ENCODE measurements around the gene AGAP2. TPM values are rescaled to one million over a fixed set of nuclear protein-coding genes. Genes with fewer than 3 reads are reported as not detected.

Gene AGAP2
- total and polyA plus RNA-seq, 2 of the 8 experiments (the other 6 are each of a cell fraction or from before 2014, with no cell fraction given): 1.5 TPM

DNA sequence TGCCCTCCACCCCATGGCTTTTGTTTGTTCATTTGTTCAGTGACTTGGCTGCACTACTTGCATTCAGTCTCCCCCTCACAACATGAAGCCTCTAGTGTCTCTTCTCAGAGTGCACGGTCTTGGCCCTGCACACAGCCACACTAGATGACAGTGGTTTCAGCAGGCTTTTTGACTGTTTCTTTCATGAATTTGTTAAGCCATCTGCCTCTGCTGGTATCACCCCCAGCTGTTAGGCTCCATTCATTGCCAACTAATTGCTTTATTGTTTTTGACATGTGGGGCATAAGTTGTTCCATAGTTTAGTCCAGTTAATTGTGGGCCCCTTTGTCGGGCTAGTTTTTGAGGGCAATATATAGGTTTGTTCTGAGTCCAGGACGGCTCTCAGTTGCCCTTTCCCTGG is 25.8 kb downstream of the AGAP2 start:
- Histone ChIP-seq H3K4me3 (ENCODE audit: extremely low read depth in 1 of 4, insufficient read depth in 2 of 4, low read depth in 3 of 4, low read length in 4 of 4) (no peak overlapping the region), H3K27ac (ENCODE audit: low read depth, low read length) (no peak overlapping the region), H3K4me2 (ENCODE audit: insufficient read depth in 1 of 2, low read depth in 2 of 2, low read length in 2 of 2) (no peak overlapping the region), H4K8ac (ENCODE audit: extremely low read depth, insufficient read depth, low read length) (no peak overlapping the region), H3K23ac (ENCODE audit: insufficient read length) (no peak overlapping the region), H3K18ac (ENCODE audit: extremely low read depth, low read length) (no peak overlapping the region), H3K14ac (ENCODE audit: insufficient read length) (no peak overlapping the region), H2AK5ac (ENCODE audit: low read depth, low read length) (no peak overlapping the region), H4K20me1 (replicated peaks in 1 of 2; ENCODE audit: control insufficient read depth in 1 of 2, insufficient read depth in 2 of 2, low read length in 2 of 2) (peaks cover 0 to 1% of the 10 kb centered on the region in 2 experiments), H3K9ac (replicated peaks in 1 of 4; ENCODE audit: extremely low read depth in 1 of 4, low read depth in 3 of 4, low read length in 3 of 4) (no peak overlapping the region), H2BK5ac (ENCODE audit: low read depth, low read length) (no peak overlapping the region), H2BK12ac (ENCODE audit: low read depth, low read length) (no peak overlapping the region), H3K4me1 (replicated peaks in 1 of 4; ENCODE audit: control insufficient read depth in 3 of 4, insufficient read depth in 4 of 4, low read length in 3 of 4) (no peaks in the 10 kb centered on the region), H3K23me2 (ENCODE audit: low read depth, low read length) (no peaks in the 10 kb centered on the region), H3K56ac (replicated peaks; ENCODE audit: insufficient read length, low read depth, low read length) (no peak overlapping the region), H4K5ac (ENCODE audit: insufficient read length, low read depth, low read length) (no peak overlapping the region), H4K91ac (replicated peaks; ENCODE audit: insufficient read length, low read length) (no peak overlapping the region), H2BK120ac (replicated peaks; ENCODE audit: low read depth, low read length) (no peak overlapping the region), H3K9me3 (ENCODE audit: insufficient read depth in 2 of 2, low read depth in 1 of 2, low read length in 1 of 2) (no peaks in the 10 kb centered on the region), H3K36me3 (ENCODE audit: control insufficient read depth in 2 of 4, insufficient read depth in 4 of 4, low read length in 3 of 4) (peaks cover 0 to 7% (median 2%) of the 10 kb centered on the region in 4 experiments; a peak in 3 of 8 replicates), H2BK20ac (ENCODE audit: low read length) (no peak overlapping the region), H3K79me2 (ENCODE audit: control insufficient read depth in 1 of 2, insufficient read depth in 2 of 2, low read length in 2 of 2) (no peaks in the 10 kb centered on the region), H2AFZ (ENCODE audit: low read length) (no peak overlapping the region), H3K27me3 (replicated peaks in 1 of 4; ENCODE audit: control insufficient read depth in 3 of 4, extremely low read depth in 1 of 4, insufficient read depth in 3 of 4, low read length in 3 of 4) (no peaks in the 10 kb centered on the region), H3K4ac (replicated peaks; ENCODE audit: insufficient read length, low read depth, low read length) (no peak overlapping the region), H3K79me1 (ENCODE audit: low read depth, low read length) (no peaks in the 10 kb centered on the region), H2BK15ac (ENCODE audit: low read length) (no peak overlapping the region)
- POLR2A ChIA-PET (ENCODE audit: partially characterized antibody): interaction anchor here (1.2 kb wide), 1 partner anchor 10 kb away, joined by 6 read pairs; no protein-coding TSS in a partner anchor
- 86% methylated on average over 3 of the region's 3 CpGs; no CpG with 5 or more reads in 1 of the 2 experiments for WGBS, 2 experiments (ENCODE audit: extremely low coverage in 1 of 2, insufficient coverage in 1 of 2, insufficient read length in 1 of 2, insufficient replicate concordance in 2 of 2, low coverage in 1 of 2, low lambda C conversion rate in 2 of 2, missing lambda C conversion rate in 1 of 2)
- no peak for TF ChIP-seq NANOG (IDR thresholded peaks at IDR 0.05; ENCODE audit: insufficient read depth, low read depth, low read length, poor library complexity, severe bottlenecking)
- TF ChIP-seq SUZ12 (IDR thresholded peaks at IDR 0.05; ENCODE audit: low read length): no peak
- no peak for TF ChIP-seq EZH2 (IDR thresholded peaks at IDR 0.05; ENCODE audit: low read depth, low read length, severe bottlenecking)
- CTCF ChIA-PET (ENCODE audit: partially characterized antibody): interaction anchor here (0.9 to 3.2 kb wide), 3 partner anchors 15 to 44 kb away, joined by 4 to 10 read pairs (median 4); partner anchors contain the start of gene OS9
- no peak for FAIRE-seq
- peak in 1 of 2 experiments; percentile 11 for DNase-seq (ENCODE audit: low read depth in 1 of 2, low spot score in 2 of 2)
